Measurements from ENCODE around the gene CUL9.

CUL9 gene

GRCh38 chr6:43267619-43268354 is 85.8 kb downstream of the CUL9 start:
- Histone ChIP-seq H3K4me2 (ENCODE audit: low read length) (no peak overlapping the region), H3K79me2 (ENCODE audit: insufficient read depth, low read length) (no peaks in the 10 kb centered on the region), H3K27ac (ENCODE audit: low read depth, low read length, poor library complexity, severe bottlenecking) (no peak overlapping the region), H3K4me3 (ENCODE audit: low read depth, low read length, poor library complexity, severe bottlenecking) (no peak overlapping the region), H4K20me1 (ENCODE audit: insufficient read depth, low read length) (no peaks in the 10 kb centered on the region), H3K9ac (ENCODE audit: low read length) (no peak overlapping the region), H2AFZ (ENCODE audit: low read length) (no peak overlapping the region), H3F3A (ENCODE audit: insufficient read depth, low read length) (no peaks in the 10 kb centered on the region), H3K9me2 (ENCODE audit: low read depth, low read length) (no peaks in the 10 kb centered on the region), H3K4me1 (ENCODE audit: insufficient read depth, low read length, severe bottlenecking) (peaks cover 26% of the 10 kb centered on the region), H3K36me3 (ENCODE audit: insufficient read depth, low read length) (no peaks in the 10 kb centered on the region), H3K9me3 (ENCODE audit: low read length) (no peaks in the 10 kb centered on the region), H3K27me3 (ENCODE audit: insufficient read depth, low read length) (0 out of 2 replicates have a peak, but pooled peaks cover 6% of the 10 kb centered on the region)
- no peak for TF ChIP-seq CTCF (IDR thresholded peaks at IDR 0.05; ENCODE audit: low read length)
- no peak for TF ChIP-seq EZH2 (IDR thresholded peaks at IDR 0.05; ENCODE audit: borderline replicate concordance, low read length)

DNA sequence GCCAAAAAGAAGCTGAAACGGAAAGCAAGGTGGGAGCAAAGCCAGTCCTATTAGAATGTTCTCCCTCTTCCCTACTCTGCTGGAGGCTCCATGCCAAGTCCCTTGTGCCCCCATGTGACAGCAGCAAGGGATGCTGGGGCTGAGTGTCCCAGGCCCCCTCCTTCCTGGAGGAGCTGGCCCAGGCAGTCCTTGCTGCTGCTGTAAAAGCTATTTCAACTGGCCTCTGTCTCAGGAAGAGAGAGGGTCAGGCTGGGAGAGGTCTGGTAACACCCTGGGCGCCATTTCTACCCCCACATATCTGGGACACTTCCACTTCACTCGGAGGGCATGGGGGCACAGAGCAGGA is 86.3 kb downstream of the CUL9 start:
- no peaks in the 10 kb centered on the region for H3F3A ChIP-seq (ENCODE audit: insufficient read depth, low read length)
- no peak overlapping the region for H3K9ac ChIP-seq (ENCODE audit: low read length)
- H3K4me2 ChIP-seq (ENCODE audit: low read length), result no peak overlapping the region
- no peaks in the 10 kb centered on the region for H4K20me1 ChIP-seq (ENCODE audit: insufficient read depth, low read length)
- H3K79me2 ChIP-seq (ENCODE audit: insufficient read depth, low read length), result no peaks in the 10 kb centered on the region
- H2AFZ ChIP-seq (ENCODE audit: low read length), result no peak overlapping the region
- no peak overlapping the region for H3K4me3 ChIP-seq (ENCODE audit: low read depth, low read length, poor library complexity, severe bottlenecking)
- no peaks in the 10 kb centered on the region for H3K9me3 ChIP-seq (ENCODE audit: low read length)
- H3K27ac ChIP-seq (ENCODE audit: low read depth, low read length, poor library complexity, severe bottlenecking), result no peak overlapping the region
- peaks cover 26% of the 10 kb centered on the region for H3K4me1 ChIP-seq (ENCODE audit: insufficient read depth, low read length, severe bottlenecking)
- H3K27me3 ChIP-seq (ENCODE audit: insufficient read depth, low read length), result 0 out of 2 replicates have a peak, but pooled peaks cover 6% of the 10 kb centered on the region
- TF ChIP-seq CTCF (IDR thresholded peaks at IDR 0.05; ENCODE audit: low read length), result no peak
- no peak for TF ChIP-seq EZH2 (IDR thresholded peaks at IDR 0.05; ENCODE audit: borderline replicate concordance, low read length)
- no peaks in the 10 kb centered on the region for H3K9me2 ChIP-seq (ENCODE audit: low read depth, low read length)
- H3K36me3 ChIP-seq (ENCODE audit: insufficient read depth, low read length), result no peaks in the 10 kb centered on the region

DNA sequence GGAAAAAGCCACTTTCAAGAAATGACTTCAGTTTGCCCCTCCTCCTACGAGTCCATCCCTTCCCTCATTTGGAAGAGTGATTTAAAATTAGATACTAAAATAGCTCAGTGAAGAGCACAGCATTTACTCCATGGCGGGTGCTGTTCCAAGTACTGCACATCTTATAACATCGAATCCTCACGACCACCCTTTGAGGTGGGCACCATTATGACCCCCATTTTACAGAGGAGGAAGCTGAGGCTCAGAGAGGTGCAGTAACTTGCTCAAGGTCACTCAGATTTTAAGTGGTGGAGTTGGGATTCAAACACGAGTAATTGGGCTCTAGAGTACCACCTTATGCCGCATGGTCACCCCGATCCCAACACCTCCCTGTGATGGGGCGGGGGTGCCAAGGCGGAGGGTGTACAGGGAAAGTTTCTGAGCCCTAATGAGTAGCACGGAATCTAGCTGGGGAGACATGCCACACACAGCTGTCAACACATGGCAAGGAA is 86.8 kb downstream of the CUL9 start:
- Histone ChIP-seq H3K27ac (ENCODE audit: low read depth, low read length, poor library complexity, severe bottlenecking) (no peak overlapping the region), H4K20me1 (ENCODE audit: insufficient read depth, low read length) (no peaks in the 10 kb centered on the region), H3K36me3 (ENCODE audit: insufficient read depth, low read length) (no peaks in the 10 kb centered on the region), H3K4me1 (ENCODE audit: insufficient read depth, low read length, severe bottlenecking) (peaks cover 26% of the 10 kb centered on the region), H3K79me2 (ENCODE audit: insufficient read depth, low read length) (no peaks in the 10 kb centered on the region), H3K4me2 (ENCODE audit: low read length) (peak overlapping the region; percentile 70; the same call in 1 of the 2 replicates), H3K9me3 (ENCODE audit: low read length) (no peaks in the 10 kb centered on the region), H3K4me3 (ENCODE audit: low read depth, low read length, poor library complexity, severe bottlenecking) (peak overlapping the region; percentile 38), H3K9ac (ENCODE audit: low read length) (no peak overlapping the region), H3K9me2 (ENCODE audit: low read depth, low read length) (no peaks in the 10 kb centered on the region), H3F3A (ENCODE audit: insufficient read depth, low read length) (no peaks in the 10 kb centered on the region), H2AFZ (ENCODE audit: low read length) (no peak overlapping the region), H3K27me3 (ENCODE audit: insufficient read depth, low read length) (0 out of 2 replicates have a peak, but pooled peaks cover 6% of the 10 kb centered on the region)
- TF ChIP-seq EZH2 (IDR thresholded peaks at IDR 0.05; ENCODE audit: borderline replicate concordance, low read length) (no peak), CTCF (IDR thresholded peaks at IDR 0.05; ENCODE audit: low read length) (no peak)
